ENCODE results near the gene ASPN.

ASPN gene

GRCh38 chr9:92407818-92408217, 74.5 kb downstream of the ASPN start:
- DNase-seq, result no peak

DNA sequence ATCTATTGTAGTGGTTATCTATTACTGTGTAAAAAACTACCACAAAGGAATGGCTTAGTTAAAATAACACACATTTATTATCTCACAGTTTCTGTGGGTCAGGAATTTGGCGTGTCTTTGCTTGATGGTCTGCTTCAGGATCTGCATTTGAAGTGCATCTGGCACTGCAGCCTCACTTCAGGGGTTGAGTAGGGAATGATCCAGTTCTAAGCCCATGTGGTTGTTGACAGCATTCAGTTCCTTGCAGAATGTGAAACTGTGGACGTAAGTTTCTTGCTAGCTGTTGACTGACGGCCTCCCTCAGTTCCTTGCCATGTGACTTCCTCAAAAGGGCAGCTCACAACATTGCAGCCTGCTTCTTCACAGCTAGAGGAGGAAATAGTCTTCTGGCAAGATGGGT, 75.8 kb downstream of the ASPN start:
- no peak for DNase-seq

Measured in activated CD8-positive, alpha-beta memory T cell treated with anti-CD3 and anti-CD28 coated beads for 24 hours (primary cell).